Measurements from ENCODE around the gene PTHLH.

DNA sequence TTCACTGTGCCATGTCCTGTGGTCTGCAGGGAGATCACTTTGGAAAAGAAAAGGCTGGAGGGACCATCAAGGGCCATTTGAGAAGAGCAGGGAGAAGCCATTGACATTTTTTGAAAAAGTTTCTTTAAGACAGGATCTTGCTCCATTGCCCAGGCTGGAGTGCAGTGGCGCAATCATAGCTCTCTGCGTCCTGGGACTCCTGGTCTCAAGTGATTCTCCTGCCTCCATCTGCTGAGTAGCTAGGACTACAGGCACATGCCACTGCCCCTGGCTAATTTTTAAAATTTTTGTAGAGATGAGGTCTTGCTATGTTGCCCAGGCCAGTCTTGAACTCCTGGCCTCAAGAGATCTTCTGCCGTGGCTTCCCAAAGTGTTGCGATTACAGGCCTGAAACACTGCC lies 32.3 kb downstream of the PTHLH start:
- TF ChIP-seq TAF1 (IDR thresholded peaks at IDR 0.05; ENCODE audit: borderline replicate concordance, low read depth, low read length) (no peak), CTCF (IDR thresholded peaks at IDR 0.05 in 2 of 3, conservative IDR thresholded peaks at IDR 0.05 in 1 of 3; ENCODE audit: control insufficient read depth in 2 of 3, extremely low read depth in 1 of 3, insufficient read depth in 1 of 3, low read depth in 3 of 3, low read length in 3 of 3) (no peak), ZBTB33 (IDR thresholded peaks at IDR 0.05) (no peak), POLR2A (IDR thresholded peaks at IDR 0.05; ENCODE audit: low read depth, low read length) (no peak), RAD21 (IDR thresholded peaks at IDR 0.05; ENCODE audit: insufficient read depth, low read depth, low read length) (no peak), E2F4 (IDR thresholded peaks at IDR 0.05; ENCODE audit: low read depth, low read length) (no peak), MAX (IDR thresholded peaks at IDR 0.05; ENCODE audit: low read depth, low read length) (no peak), JUND (IDR thresholded peaks at IDR 0.05; ENCODE audit: low read depth, low read length) (no peak), TCF12 (IDR thresholded peaks at IDR 0.05; ENCODE audit: low read depth, low read length) (no peak), TCF7 (IDR thresholded peaks at IDR 0.05; ENCODE audit: borderline replicate concordance) (no peak), ZNF24 (IDR thresholded peaks at IDR 0.05) (no peak)
- TF ChIP-seq, protein P1, sequence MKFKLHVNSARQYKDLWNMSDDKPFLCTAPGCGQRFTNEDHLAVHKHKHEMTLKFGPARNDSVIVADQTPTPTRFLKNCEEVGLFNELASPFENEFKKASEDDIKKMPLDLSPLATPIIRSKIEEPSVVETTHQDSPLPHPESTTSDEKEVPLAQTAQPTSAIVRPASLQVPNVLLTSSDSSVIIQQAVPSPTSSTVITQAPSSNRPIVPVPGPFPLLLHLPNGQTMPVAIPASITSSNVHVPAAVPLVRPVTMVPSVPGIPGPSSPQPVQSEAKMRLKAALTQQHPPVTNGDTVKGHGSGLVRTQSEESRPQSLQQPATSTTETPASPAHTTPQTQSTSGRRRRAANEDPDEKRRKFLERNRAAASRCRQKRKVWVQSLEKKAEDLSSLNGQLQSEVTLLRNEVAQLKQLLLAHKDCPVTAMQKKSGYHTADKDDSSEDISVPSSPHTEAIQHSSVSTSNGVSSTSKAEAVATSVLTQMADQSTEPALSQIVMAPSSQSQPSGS (IDR thresholded peaks at IDR 0.05; ENCODE audit: low read length) = no peak
- TF ChIP-seq, protein P2, sequence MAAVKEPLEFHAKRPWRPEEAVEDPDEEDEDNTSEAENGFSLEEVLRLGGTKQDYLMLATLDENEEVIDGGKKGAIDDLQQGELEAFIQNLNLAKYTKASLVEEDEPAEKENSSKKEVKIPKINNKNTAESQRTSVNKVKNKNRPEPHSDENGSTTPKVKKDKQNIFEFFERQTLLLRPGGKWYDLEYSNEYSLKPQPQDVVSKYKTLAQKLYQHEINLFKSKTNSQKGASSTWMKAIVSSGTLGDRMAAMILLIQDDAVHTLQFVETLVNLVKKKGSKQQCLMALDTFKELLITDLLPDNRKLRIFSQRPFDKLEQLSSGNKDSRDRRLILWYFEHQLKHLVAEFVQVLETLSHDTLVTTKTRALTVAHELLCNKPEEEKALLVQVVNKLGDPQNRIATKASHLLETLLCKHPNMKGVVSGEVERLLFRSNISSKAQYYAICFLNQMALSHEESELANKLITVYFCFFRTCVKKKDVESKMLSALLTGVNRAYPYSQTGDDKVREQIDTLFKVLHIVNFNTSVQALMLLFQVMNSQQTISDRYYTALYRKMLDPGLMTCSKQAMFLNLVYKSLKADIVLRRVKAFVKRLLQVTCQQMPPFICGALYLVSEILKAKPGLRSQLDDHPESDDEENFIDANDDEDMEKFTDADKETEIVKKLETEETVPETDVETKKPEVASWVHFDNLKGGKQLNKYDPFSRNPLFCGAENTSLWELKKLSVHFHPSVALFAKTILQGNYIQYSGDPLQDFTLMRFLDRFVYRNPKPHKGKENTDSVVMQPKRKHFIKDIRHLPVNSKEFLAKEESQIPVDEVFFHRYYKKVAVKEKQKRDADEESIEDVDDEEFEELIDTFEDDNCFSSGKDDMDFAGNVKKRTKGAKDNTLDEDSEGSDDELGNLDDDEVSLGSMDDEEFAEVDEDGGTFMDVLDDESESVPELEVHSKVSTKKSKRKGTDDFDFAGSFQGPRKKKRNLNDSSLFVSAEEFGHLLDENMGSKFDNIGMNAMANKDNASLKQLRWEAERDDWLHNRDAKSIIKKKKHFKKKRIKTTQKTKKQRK (IDR thresholded peaks at IDR 0.05; ENCODE audit: low read depth, low read length) = no peak
- TF ChIP-seq, protein P3, sequence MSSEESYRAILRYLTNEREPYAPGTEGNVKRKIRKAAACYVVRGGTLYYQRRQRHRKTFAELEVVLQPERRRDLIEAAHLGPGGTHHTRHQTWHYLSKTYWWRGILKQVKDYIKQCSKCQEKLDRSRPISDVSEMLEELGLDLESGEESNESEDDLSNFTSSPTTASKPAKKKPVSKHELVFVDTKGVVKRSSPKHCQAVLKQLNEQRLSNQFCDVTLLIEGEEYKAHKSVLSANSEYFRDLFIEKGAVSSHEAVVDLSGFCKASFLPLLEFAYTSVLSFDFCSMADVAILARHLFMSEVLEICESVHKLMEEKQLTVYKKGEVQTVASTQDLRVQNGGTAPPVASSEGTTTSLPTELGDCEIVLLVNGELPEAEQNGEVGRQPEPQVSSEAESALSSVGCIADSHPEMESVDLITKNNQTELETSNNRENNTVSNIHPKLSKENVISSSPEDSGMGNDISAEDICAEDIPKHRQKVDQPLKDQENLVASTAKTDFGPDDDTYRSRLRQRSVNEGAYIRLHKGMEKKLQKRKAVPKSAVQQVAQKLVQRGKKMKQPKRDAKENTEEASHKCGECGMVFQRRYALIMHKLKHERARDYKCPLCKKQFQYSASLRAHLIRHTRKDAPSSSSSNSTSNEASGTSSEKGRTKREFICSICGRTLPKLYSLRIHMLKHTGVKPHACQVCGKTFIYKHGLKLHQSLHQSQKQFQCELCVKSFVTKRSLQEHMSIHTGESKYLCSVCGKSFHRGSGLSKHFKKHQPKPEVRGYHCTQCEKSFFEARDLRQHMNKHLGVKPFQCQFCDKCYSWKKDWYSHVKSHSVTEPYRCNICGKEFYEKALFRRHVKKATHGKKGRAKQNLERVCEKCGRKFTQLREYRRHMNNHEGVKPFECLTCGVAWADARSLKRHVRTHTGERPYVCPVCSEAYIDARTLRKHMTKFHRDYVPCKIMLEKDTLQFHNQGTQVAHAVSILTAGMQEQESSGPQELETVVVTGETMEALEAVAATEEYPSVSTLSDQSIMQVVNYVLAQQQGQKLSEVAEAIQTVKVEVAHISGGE (CRISPR knock-in tag; IDR thresholded peaks at IDR 0.05) = no peak

All from GM12878 (cell line).